ENCODE measurements around the gene CYP1A2. TPM values are rescaled to one million over a fixed set of nuclear protein-coding genes. Genes with fewer than 3 reads are reported as not detected.
"Not testable (repeated sequence)": the region's sequence is repeated elsewhere in the genome, so short reads cannot be mapped to it uniquely, and the experiment has no call there.

The CYP1A2 gene
- polyA plus RNA-seq, 1 donor, result not detected

- Histone ChIP-seq H3K4me3 (ENCODE audit: low read length) (no peak overlapping the region), H3K36me3 (ENCODE audit: control insufficient read depth, insufficient read depth, low read length) (no peaks in the 10 kb centered on the region), H3K27ac (ENCODE audit: low read length) (no peak overlapping the region), H3K4me1 (ENCODE audit: control insufficient read depth, insufficient read depth, low read length) (peaks cover 9% of the 10 kb centered on the region), H3K27me3 (ENCODE audit: control insufficient read depth, insufficient read depth, low read length) (peaks cover 17% of the 10 kb centered on the region), H3K9me3 (ENCODE audit: control insufficient read depth, low read depth, low read length) (no peaks in the 10 kb centered on the region)
- DNase-seq, result no peak
- 100% methylated on average over 1 of the region's 3 CpGs for WGBS (ENCODE audit: insufficient coverage, low lambda C conversion rate)
Measured at GRCh38 chr15:74735305-74735704, 13.3 kb upstream of the CYP1A2 start.

- H3K27ac ChIP-seq (ENCODE audit: low read length); H3K4me3 ChIP-seq (ENCODE audit: low read length); H3K9me3 ChIP-seq (ENCODE audit: control insufficient read depth, low read depth, low read length); H3K36me3 ChIP-seq (ENCODE audit: control insufficient read depth, insufficient read depth, low read length); DNase-seq; H3K4me1 ChIP-seq (ENCODE audit: control insufficient read depth, insufficient read depth, low read length); H3K27me3 ChIP-seq (ENCODE audit: control insufficient read depth, insufficient read depth, low read length): not testable (repeated sequence)
- 94% methylated on average over 2 of the region's 5 CpGs for WGBS (ENCODE audit: insufficient coverage, low lambda C conversion rate)
Measured at GRCh38 chr15:74738239-74738638, 10.4 kb upstream of the CYP1A2 start.

GRCh38 chr15:74742422-74742821 lies 6.2 kb upstream of the CYP1A2 start:
- Histone ChIP-seq H3K4me3 (ENCODE audit: low read length) (no peak overlapping the region), H3K36me3 (ENCODE audit: control insufficient read depth, insufficient read depth, low read length) (no peaks in the 10 kb centered on the region), H3K27me3 (ENCODE audit: control insufficient read depth, insufficient read depth, low read length) (no peaks in the 10 kb centered on the region), H3K9me3 (ENCODE audit: control insufficient read depth, low read depth, low read length) (peaks cover 3% of the 10 kb centered on the region), H3K4me1 (ENCODE audit: control insufficient read depth, insufficient read depth, low read length) (no peaks in the 10 kb centered on the region), H3K27ac (ENCODE audit: low read length) (no peak overlapping the region)
- WGBS (ENCODE audit: insufficient coverage, low lambda C conversion rate), result 67% methylated on average over 2 of the region's 5 CpGs
- no peak for DNase-seq

DNA sequence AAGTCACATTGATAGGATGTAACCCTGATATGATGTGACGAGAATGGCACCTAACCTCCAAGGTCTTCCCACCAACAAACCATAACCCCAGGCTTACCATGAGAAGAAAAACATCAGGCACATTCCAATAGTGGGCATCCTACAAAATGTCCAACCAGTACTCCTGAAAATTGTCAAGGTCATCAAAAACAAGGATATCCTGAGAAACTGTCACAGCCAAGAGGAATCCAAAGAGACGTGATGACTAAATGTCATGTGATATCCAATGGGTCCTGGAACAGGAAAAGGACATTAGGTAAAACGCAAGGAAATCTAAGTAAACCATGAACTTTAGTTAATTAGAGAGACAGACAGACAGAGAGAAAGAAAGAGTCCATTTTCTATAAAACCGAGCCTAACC lies 2.3 kb upstream of the CYP1A2 start:
- Histone ChIP-seq H3K4me3 (ENCODE audit: low read length) (no peak overlapping the region), H3K36me3 (ENCODE audit: control insufficient read depth, insufficient read depth, low read length) (no peaks in the 10 kb centered on the region), H3K27me3 (ENCODE audit: control insufficient read depth, insufficient read depth, low read length) (no peaks in the 10 kb centered on the region), H3K9me3 (ENCODE audit: control insufficient read depth, low read depth, low read length) (peaks cover 3% of the 10 kb centered on the region), H3K4me1 (ENCODE audit: control insufficient read depth, insufficient read depth, low read length) (no peaks in the 10 kb centered on the region), H3K27ac (ENCODE audit: low read length) (no peak overlapping the region)
- no peak for DNase-seq
- 78% methylated on average over 2 of the region's 4 CpGs for WGBS (ENCODE audit: insufficient coverage, low lambda C conversion rate)

- Histone ChIP-seq H3K4me1 (ENCODE audit: control insufficient read depth, insufficient read depth, low read length) (no peaks in the 10 kb centered on the region), H3K36me3 (ENCODE audit: control insufficient read depth, insufficient read depth, low read length) (no peaks in the 10 kb centered on the region), H3K4me3 (ENCODE audit: low read length) (no peak overlapping the region), H3K9me3 (ENCODE audit: control insufficient read depth, low read depth, low read length) (no peaks in the 10 kb centered on the region), H3K27ac (ENCODE audit: low read length) (no peak overlapping the region), H3K27me3 (ENCODE audit: control insufficient read depth, insufficient read depth, low read length) (peaks cover 7% of the 10 kb centered on the region)
- no CpG with 5 or more reads among the region's 20 CpGs for WGBS (ENCODE audit: insufficient coverage, low lambda C conversion rate)
- DNase-seq, result no peak
Measured at GRCh38 chr15:74749832-74750231, 1.2 kb downstream of the CYP1A2 start.

DNA sequence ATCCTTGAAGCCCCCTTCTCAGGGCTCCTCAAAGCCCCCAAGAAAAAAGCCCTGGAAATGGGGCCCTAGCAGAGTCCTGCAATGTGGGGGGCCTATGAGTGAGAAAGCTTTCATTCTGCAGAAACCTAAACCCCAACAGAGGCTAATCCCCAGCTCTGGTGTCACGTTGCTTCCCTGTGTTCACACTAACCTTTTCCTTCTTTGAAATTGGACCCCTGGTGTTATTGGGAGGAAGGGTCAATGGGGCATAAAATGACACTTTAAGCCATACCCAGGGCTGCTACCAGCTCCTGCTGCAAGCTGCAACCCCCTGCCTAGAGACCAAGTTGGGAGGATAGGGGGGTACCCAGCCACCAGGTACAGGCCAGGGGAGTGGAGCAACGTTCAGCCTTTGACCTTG lies 2.1 kb downstream of the CYP1A2 start:
- Histone ChIP-seq H3K4me1 (ENCODE audit: control insufficient read depth, insufficient read depth, low read length) (no peaks in the 10 kb centered on the region), H3K36me3 (ENCODE audit: control insufficient read depth, insufficient read depth, low read length) (no peaks in the 10 kb centered on the region), H3K4me3 (ENCODE audit: low read length) (no peak overlapping the region), H3K27ac (ENCODE audit: low read length) (no peak overlapping the region), H3K9me3 (ENCODE audit: control insufficient read depth, low read depth, low read length) (no peaks in the 10 kb centered on the region), H3K27me3 (ENCODE audit: control insufficient read depth, insufficient read depth, low read length) (peaks cover 7% of the 10 kb centered on the region)
- DNase-seq, result no peak
- WGBS (ENCODE audit: insufficient coverage, low lambda C conversion rate), result no CpG with 5 or more reads among the region's 2 CpGs

GRCh38 chr15:74752011-74752410 lies 3.4 kb downstream of the CYP1A2 start:
- H3K36me3 ChIP-seq (ENCODE audit: control insufficient read depth, insufficient read depth, low read length), result no peaks in the 10 kb centered on the region
- H3K4me3 ChIP-seq (ENCODE audit: low read length), result no peak overlapping the region
- no peak overlapping the region for H3K27ac ChIP-seq (ENCODE audit: low read length)
- DNase-seq, result no peak
- H3K9me3 ChIP-seq (ENCODE audit: control insufficient read depth, low read depth, low read length), result no peaks in the 10 kb centered on the region
- 50% methylated on average over 2 of the region's 8 CpGs for WGBS (ENCODE audit: insufficient coverage, low lambda C conversion rate)
- H3K4me1 ChIP-seq (ENCODE audit: control insufficient read depth, insufficient read depth, low read length), result no peaks in the 10 kb centered on the region
- H3K27me3 ChIP-seq (ENCODE audit: control insufficient read depth, insufficient read depth, low read length), result peaks cover 7% of the 10 kb centered on the region

GRCh38 chr15:74752531-74752930 lies 3.9 kb downstream of the CYP1A2 start:
- Histone ChIP-seq H3K36me3 (ENCODE audit: control insufficient read depth, insufficient read depth, low read length) (no peaks in the 10 kb centered on the region), H3K4me3 (ENCODE audit: low read length) (no peak overlapping the region), H3K27me3 (ENCODE audit: control insufficient read depth, insufficient read depth, low read length) (peaks cover 7% of the 10 kb centered on the region), H3K4me1 (ENCODE audit: control insufficient read depth, insufficient read depth, low read length) (no peaks in the 10 kb centered on the region), H3K9me3 (ENCODE audit: control insufficient read depth, low read depth, low read length) (no peaks in the 10 kb centered on the region), H3K27ac (ENCODE audit: low read length) (no peak overlapping the region)
- no peak for DNase-seq
- no CpG with 5 or more reads among the region's 5 CpGs for WGBS (ENCODE audit: insufficient coverage, low lambda C conversion rate)

DNA sequence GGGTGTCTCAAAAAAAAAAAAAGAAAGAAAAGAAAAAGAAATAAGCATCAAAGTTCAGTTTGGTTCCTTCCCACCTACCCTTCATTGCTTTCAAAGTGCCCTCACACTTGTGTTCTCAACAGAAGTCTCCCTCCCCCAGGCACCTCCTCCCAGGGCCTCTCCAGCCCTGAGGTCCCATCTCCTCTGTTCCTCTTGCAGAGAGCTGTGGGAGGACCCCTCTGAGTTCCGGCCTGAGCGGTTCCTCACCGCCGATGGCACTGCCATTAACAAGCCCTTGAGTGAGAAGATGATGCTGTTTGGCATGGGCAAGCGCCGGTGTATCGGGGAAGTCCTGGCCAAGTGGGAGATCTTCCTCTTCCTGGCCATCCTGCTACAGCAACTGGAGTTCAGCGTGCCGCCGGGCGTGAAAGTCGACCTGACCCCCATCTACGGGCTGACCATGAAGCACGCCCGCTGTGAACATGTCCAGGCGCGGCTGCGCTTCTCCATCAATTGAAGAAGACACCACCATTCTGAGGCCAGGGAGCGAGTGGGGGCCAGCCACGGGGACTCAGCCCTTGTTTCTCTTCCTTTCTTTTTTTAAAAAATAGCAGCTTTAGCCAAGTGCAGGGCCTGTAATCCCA lies 6.1 kb downstream of the CYP1A2 start:
- no peak overlapping the region for H3K27ac ChIP-seq (ENCODE audit: low read length)

GRCh38 chr15:74758736-74759135 lies 10.1 kb downstream of the CYP1A2 start:
- no peak for DNase-seq
- peaks cover 7% of the 10 kb centered on the region for H3K27me3 ChIP-seq (ENCODE audit: control insufficient read depth, insufficient read depth, low read length)
- no peaks in the 10 kb centered on the region for H3K36me3 ChIP-seq (ENCODE audit: control insufficient read depth, insufficient read depth, low read length)
- WGBS (ENCODE audit: insufficient coverage, low lambda C conversion rate), result no CpG with 5 or more reads among the region's 8 CpGs
- no peak overlapping the region for H3K4me3 ChIP-seq (ENCODE audit: low read length)
- H3K4me1 ChIP-seq (ENCODE audit: control insufficient read depth, insufficient read depth, low read length), result peaks cover 10% of the 10 kb centered on the region
- no peak overlapping the region for H3K27ac ChIP-seq (ENCODE audit: low read length)
- no peaks in the 10 kb centered on the region for H3K9me3 ChIP-seq (ENCODE audit: control insufficient read depth, low read depth, low read length)

More for the DNA sequence above, 6.1 kb downstream of the CYP1A2 start:
- no peaks in the 10 kb centered on the region for H3K36me3 ChIP-seq (ENCODE audit: control insufficient read depth, insufficient read depth, low read length)
- no peak overlapping the region for H3K4me3 ChIP-seq (ENCODE audit: low read length)
- no peak for DNase-seq
- H3K4me1 ChIP-seq (ENCODE audit: control insufficient read depth, insufficient read depth, low read length), result no peaks in the 10 kb centered on the region
- no peaks in the 10 kb centered on the region for H3K9me3 ChIP-seq (ENCODE audit: control insufficient read depth, low read depth, low read length)
- peaks cover 8% of the 10 kb centered on the region for H3K27me3 ChIP-seq (ENCODE audit: control insufficient read depth, insufficient read depth, low read length)
- no CpG with 5 or more reads among the region's 20 CpGs for WGBS (ENCODE audit: insufficient coverage, low lambda C conversion rate)

DNA sequence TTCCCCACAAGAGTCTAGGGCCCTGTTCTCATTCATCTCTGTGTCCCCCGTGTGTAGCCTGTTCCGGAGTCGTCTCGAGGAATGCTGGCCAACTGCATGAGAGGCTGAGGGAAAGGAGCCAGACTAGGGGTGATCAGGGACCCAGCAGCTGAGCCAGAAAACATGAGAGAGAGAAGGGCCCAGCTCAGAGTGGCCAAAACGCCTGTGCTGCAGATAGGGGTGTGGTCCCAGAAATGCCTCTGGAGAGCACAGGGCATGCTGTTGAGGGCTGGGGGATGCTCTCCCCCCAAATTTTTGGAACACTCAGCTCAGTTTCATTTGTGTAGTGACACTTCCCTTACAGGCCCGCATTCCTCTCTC lies 14.1 kb downstream of the CYP1A2 start:
- WGBS (ENCODE audit: insufficient coverage, low lambda C conversion rate), result no CpG with 5 or more reads among the region's 6 CpGs
- Histone ChIP-seq H3K4me1 (ENCODE audit: control insufficient read depth, insufficient read depth, low read length) (peaks cover 10% of the 10 kb centered on the region), H3K36me3 (ENCODE audit: control insufficient read depth, insufficient read depth, low read length) (no peaks in the 10 kb centered on the region), H3K27ac (ENCODE audit: low read length) (no peak overlapping the region), H3K9me3 (ENCODE audit: control insufficient read depth, low read depth, low read length) (no peaks in the 10 kb centered on the region), H3K27me3 (ENCODE audit: control insufficient read depth, insufficient read depth, low read length) (peaks cover 7% of the 10 kb centered on the region), H3K4me3 (ENCODE audit: low read length) (no peak overlapping the region)
- DNase-seq, result no peak
